HG03097 (cell line): Measurements from ENCODE around the gene ANO10.
"Not testable (repeated sequence)": the region's sequence is repeated elsewhere in the genome, so short reads cannot be mapped to it uniquely, and the experiment has no call there.

Source experiments
- ATAC-seq: cut with Tn5 transposase; IDR thresholded peaks from one replicate; pipeline ENCODE4 v1.9.1; 2021; ENCODE audit not compliant: unreplicated experiment, low FRiP score

The ANO10 gene

DNA sequence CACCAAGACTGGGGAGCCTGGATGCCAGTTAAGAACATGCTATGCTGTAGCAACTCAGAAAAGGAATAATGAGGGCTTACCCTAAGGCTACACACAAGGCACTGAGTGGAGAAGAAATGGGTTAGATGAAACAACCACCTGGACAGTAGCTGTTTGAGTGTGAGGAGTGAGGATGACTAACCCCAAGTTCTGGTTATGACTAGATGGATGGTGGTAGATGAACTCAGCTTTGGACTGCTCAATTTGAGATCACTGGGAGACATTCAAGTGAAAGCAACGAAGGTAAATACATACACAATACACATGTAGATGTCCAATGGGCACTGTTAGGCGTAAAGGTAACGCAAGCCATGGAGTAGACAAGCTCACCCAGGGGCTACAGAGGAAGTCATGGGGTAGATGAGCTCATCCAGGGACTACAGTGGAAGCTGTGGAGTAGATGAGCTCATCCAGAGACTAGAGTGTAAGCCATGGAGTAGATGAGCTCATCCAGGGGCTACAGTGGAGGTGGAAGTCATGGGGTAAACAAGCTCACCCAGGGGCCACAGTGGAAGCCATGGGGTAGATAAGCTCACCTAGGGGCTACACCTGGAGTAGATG, 98.3 kb downstream of the ANO10 start:
- no peak for ATAC-seq

- ATAC-seq = no peak
Measured at GRCh38 chr3:43522727-43523362, 99.0 kb downstream of the ANO10 start.

DNA sequence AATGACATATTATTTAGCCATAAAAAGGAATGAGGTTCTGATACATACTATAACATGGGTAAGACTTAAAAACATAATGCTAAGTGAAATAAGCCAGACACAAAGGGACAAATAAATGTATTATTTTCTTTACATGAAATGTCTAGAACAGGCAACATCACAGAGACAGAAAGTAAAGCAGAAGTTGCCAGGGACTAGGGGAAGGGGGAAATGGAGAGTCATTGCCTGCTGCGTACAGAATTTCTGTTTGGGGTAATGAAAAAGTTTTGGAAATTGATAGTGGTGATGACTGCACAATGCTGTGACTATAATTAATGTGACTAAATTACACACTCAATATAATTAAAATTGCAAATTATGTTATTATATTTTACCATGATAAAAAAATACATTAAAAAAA, 99.9 kb downstream of the ANO10 start:
- no peak for ATAC-seq

GRCh38 chr3:43518515-43518914, 103.3 kb downstream of the ANO10 start:
- not testable (repeated sequence) for ATAC-seq

- no peak for ATAC-seq
Measured at GRCh38 chr3:43515970-43516635, 105.7 kb downstream of the ANO10 start.

DNA sequence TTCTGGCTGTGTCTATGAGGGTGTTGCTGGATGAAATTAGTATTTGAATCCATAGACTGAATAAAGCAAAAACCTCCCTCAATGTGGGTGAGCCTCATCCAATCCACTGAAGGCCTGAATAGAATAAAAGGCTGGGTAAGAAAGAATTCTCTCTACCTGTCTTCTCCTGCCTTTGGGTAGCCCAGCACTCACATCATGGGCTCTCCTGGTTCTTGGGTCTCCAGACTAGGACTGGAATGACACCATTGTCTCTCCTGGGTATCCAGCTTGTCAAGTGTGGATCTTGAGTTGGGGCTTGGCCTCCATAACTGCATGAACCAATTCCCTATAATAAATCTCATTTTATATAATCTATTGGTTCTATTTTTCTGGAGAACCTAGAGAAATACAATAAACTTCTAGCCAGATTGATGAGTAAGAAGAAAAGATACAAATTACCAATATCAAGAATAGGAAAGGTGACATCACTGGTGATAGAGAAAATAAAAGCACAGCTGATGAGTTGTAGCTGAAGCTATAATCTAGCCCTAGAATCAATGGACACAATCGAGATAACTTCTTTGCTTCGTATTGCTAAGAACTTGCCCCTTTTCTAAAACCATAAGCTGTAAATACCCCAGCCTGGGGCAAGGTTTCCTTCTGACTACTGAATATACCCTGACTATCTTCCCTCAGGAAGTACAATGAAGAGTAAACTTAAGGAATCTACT, 106.4 kb downstream of the ANO10 start:
- no peak for ATAC-seq

DNA sequence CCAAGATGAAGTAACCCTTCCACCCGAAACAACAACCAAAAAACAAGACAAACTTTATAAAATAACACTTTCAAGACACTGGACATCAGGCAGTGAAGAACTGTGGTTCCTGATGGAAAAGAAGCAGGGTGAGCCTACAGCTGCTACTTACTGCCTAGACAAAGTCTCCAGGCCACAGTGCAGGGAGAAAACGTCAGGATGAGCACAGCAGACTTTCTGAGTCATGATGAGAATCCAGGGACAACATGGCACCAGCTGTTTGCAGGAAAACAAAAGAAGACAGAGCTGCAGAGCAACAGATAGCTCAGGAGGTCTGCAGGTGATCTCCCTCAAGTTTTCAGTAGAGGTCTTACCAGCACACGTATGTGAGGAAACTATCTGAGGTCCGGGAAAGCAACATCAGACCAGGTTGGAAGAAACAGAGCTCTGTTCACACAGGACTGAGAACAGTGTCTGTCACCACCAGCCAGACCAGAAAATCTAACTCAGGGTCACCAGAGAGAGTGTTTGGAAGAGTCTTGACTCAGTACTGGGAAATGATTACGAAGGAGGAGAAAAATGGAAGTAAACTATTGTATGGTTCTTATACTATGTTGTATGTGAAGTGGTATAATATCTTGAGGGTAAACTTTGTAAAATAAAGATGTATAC, 108.9 kb downstream of the ANO10 start:
- ATAC-seq = no peak

DNA sequence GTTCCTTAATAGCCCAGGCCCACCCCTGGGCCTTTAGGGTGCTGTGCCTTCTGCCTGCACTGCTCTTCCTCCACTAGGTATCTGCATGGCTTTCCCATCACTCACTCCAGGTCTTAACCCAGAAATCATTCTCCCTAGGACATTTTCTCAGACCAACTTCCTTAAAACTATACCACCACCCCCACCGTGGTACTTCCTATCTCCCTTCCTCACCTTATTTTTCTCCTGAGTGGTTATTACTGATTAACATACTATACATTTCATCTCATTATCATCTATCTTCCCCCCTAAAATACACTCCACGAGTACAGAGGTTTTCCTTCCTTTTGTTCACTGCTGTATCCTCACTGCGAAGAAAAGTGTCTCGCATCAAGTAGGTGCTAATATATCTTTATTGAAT, 115.2 kb downstream of the ANO10 start:
- ATAC-seq = no peak

- ATAC-seq = no peak
Measured at GRCh38 chr3:43505351-43505750, 116.5 kb downstream of the ANO10 start.

- no peak for ATAC-seq
Measured at GRCh38 chr3:43503067-43503728, 118.6 kb downstream of the ANO10 start.

DNA sequence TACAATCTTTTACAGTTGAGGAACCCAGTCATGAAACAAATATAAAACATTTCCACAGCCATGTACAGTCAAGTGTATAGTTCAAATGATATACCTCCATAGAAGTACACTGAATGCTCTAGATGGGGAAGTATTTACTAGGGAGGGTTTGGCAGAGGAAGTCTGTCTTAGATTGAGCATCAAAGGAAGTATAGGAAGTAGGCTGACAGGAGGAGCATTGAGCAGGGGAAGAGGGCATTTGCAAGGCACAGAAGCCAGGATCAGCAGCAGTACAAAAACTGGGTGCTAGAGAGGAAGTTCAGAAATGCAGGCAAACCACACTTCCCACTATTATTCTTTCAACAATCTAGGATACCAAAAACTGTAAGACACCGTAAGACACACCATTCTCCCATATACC, 122.6 kb downstream of the ANO10 start:
- no peak for ATAC-seq

GRCh38 chr3:43497905-43498365, 123.9 kb downstream of the ANO10 start:
- ATAC-seq = no peak

GRCh38 chr3:43497422-43497821, 124.4 kb downstream of the ANO10 start:
- ATAC-seq = no peak

DNA sequence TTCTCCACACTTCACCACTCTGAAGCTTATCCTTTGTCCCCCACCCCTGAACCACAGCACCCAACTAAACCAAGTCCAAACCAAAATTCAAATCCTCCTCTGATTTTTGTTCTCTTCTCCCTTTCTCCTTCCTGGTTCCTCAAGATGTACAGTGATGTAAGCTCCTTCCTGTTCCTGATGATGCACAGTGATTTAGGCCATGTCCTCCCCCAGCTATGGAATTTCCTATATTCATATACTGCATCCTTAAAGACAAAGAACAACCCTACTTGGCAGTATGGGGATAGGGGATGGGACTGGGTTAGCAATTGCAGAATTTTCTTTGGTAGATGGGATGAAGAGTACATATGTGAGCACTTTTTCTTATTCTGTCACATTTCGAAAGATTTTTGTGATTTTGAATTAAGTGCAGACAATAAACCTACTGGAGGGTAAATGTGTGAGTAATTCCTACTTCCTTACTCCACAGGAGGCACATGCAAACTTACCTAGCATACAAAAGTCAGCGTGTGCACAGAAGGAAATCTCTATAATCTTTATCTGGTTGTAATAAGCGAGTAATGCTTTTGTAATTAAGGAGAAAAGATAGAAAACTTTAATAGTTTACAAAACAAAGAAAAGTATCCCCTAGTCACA, 125.0 kb downstream of the ANO10 start:
- no peak for ATAC-seq

GRCh38 chr3:43492932-43493331, 128.9 kb downstream of the ANO10 start:
- not testable (repeated sequence) for ATAC-seq

GRCh38 chr3:43491807-43492206, 130.0 kb downstream of the ANO10 start:
- not testable (repeated sequence) for ATAC-seq

DNA sequence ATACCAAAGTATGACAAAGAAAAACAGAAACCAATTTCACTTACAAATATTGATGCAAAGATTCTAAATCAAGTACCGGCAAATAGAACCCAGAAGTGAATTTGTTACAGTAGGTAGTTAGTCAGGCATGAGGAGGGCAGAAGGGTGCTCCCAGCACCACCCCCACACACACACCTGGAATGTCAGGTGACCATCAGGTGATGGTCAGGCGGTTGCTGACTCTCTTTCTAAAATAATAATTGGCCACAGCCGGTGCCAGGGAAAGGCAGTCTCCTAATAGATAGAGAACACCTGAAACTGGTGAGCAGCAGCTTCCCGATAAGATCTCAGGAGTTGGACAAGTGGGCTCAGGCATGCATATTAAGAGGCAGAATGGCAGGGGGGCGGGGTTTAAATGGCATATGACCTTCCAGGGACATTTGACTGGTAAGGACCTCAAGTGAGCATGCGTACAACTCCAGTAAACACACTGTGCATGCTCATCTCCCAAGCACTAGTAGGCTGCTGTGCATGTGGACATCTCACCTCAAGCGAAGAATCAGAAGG, 131.1 kb downstream of the ANO10 start:
- no peak for ATAC-seq

DNA sequence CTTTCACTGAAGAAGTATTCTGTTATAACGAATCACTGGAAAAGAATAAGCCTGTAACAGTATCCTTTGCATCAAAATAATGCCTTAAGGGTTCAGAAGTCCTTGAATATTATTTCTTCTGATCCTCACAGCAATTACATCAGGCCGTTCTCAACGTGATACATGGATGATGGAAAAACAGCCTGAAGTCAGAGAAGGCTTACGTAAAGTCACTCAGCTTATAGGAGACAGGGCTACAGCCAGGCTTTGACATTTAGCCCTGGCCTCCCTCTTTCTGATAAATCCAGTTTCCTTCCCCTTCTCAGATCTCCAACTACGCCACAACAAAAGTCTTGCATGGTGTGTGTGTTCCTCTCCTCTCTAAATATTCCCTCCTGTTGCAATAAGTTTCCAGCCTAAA, 131.9 kb downstream of the ANO10 start:
- ATAC-seq = no peak

GRCh38 chr3:43485931-43486330, 135.9 kb downstream of the ANO10 start:
- ATAC-seq = no peak
